AG04449 (cell line): Measurements from ENCODE around the gene MARK3.

Experiments
- CTCF ChIA-PET: fragments of 350-600 bp; formaldehyde crosslinking; extraction: SDS; loops from one replicate; lab custom pipeline; 2021; ENCODE audit warnings: antibody characterized with exemption; lab: Yijun Ruan, JAX
- POLR2A ChIA-PET: fragments of 400-600, 350-600 bp; formaldehyde crosslinking; extraction: SDS; loops from one replicate; lab custom pipeline; 2020; ENCODE audit warnings: antibody characterized with exemption, inconsistent platforms; lab: Yijun Ruan, JAX
- DNase-seq: peaks from one replicate; pipeline ENCODE4 v3.0.0-alpha.2; 2010; ENCODE audit warnings: low read depth, low spot score
- H3K4me3 ChIP-seq: 2 replicates; pipeline ENCODE4 v1.5.1; 2011; ENCODE audit warnings: low read depth, mild to moderate bottlenecking, control low read depth, low read length
- TF ChIP-seq, protein P1 (sequence below): IDR thresholded peaks from one replicate; pipeline ENCODE4 v1.5.1; 2011; ENCODE audit warnings: mild to moderate bottlenecking, moderate library complexity, low read length, control low read depth, inconsistent platforms; ENCODE audit not compliant: insufficient read depth; ENCODE audit errors: missing control alignments

The MARK3 gene

DNA sequence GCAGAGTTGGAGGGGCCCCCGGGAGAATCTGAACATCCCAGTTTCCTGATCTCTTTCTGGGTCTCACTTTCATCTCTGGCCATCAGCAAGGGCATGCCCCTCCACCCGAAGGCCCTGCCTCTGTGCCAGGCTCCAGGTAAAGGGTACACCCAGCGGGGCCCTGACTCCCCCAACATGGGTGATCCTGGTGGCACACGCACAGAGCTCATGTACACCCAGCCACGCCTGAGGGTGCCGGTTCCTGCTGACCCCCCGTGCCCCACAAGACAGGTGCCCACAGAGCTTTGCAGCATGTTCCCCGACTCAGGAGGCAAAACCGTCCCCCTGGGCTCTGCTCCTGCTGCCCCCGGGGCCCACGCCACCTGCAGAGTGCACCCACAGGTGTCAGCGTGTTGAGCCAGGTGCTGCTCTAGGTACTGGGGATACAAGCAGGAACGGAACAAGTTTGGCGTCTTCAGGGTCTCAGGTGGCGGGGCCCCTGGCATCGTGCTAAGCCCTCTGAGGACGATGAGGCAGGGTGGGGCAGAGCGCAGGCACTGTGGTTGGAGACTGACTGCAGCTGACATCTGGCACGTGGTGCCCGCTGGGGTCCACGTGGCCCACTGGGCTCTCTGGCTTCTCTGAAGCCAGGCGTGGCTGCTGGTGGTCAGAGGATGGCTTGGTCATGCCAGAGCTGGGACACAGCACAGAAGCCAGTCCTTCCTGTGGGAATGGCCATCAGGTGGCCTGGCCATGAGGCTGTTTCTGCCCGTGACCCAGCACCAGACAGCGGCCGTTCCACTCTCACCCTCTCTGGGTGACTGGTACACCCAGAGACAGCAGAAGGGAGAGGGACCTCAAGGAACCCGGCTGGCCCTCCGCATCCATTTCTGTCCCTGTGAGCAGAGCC lies 163.5 kb downstream of the MARK3 start:
- TF ChIP-seq, protein P1, sequence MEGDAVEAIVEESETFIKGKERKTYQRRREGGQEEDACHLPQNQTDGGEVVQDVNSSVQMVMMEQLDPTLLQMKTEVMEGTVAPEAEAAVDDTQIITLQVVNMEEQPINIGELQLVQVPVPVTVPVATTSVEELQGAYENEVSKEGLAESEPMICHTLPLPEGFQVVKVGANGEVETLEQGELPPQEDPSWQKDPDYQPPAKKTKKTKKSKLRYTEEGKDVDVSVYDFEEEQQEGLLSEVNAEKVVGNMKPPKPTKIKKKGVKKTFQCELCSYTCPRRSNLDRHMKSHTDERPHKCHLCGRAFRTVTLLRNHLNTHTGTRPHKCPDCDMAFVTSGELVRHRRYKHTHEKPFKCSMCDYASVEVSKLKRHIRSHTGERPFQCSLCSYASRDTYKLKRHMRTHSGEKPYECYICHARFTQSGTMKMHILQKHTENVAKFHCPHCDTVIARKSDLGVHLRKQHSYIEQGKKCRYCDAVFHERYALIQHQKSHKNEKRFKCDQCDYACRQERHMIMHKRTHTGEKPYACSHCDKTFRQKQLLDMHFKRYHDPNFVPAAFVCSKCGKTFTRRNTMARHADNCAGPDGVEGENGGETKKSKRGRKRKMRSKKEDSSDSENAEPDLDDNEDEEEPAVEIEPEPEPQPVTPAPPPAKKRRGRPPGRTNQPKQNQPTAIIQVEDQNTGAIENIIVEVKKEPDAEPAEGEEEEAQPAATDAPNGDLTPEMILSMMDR: no peak
- ChIA-PET CTCF (interaction anchor here (1.1 to 20.9 kb wide), 6 partner anchors 6 to 158 kb away, joined by 3 to 368 read pairs (median 84); partner anchors contain the start of genes BAG5, CKB, COA8 and TRMT61A), POLR2A (no interaction called here)
- DNase-seq: no peak
- no peak overlapping the region for H3K4me3 ChIP-seq

DNA sequence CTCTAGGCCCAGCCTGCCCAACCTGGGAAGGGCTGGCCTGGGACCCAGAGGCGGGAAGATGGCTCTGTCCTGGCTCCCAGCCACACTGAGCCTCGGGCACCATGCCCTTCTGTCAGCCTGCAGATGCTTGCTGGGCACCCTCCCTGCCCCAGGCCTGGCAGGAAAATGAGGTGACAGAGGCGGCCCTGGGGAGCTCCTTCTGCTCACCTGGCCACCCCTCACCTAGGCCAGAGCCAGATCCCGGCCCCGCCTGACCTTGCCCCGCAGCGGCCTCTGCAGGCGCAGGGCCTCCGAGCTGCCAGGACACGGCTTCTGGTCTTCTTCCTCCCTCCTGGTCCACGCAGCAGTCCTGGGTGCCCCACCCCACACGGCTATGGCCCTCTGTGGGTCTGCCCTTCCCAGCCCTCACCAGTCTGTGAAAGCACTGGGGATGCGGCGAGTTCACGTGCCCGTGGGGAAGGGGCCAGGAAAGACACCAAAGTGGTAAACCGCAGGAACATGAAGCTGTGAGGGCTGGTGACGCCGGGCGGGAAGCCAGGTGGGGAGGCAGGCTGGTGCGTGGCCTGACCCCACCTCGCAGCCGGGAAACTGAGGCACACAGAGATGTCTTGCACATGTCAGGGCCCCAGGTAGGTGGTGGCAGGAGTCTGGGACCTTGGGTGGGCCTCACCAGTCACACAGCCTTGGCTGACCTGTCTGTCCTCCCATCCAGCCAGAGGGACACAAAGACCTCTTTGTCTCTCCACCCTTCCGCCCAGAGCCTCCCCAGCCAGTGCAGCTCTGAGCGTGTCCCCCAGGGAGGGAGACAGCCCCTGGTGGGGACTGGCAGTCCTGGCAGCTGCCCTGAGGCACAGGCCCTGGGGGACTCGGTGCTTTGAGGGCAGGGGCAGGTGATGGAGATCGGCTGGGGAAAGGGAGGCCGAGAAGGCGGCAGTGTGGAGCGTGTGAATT lies 164.4 kb downstream of the MARK3 start:
- H3K4me3 ChIP-seq: no peak overlapping the region
- TF ChIP-seq, protein P1: no peak
- ChIA-PET CTCF (interaction anchor here (5.6 to 20.9 kb wide), 5 partner anchors 7 to 46 kb away, joined by 39 to 368 read pairs (median 89); partner anchors contain the start of genes BAG5, CKB, COA8 and TRMT61A), POLR2A (no interaction called here)
- no peak for DNase-seq

DNA sequence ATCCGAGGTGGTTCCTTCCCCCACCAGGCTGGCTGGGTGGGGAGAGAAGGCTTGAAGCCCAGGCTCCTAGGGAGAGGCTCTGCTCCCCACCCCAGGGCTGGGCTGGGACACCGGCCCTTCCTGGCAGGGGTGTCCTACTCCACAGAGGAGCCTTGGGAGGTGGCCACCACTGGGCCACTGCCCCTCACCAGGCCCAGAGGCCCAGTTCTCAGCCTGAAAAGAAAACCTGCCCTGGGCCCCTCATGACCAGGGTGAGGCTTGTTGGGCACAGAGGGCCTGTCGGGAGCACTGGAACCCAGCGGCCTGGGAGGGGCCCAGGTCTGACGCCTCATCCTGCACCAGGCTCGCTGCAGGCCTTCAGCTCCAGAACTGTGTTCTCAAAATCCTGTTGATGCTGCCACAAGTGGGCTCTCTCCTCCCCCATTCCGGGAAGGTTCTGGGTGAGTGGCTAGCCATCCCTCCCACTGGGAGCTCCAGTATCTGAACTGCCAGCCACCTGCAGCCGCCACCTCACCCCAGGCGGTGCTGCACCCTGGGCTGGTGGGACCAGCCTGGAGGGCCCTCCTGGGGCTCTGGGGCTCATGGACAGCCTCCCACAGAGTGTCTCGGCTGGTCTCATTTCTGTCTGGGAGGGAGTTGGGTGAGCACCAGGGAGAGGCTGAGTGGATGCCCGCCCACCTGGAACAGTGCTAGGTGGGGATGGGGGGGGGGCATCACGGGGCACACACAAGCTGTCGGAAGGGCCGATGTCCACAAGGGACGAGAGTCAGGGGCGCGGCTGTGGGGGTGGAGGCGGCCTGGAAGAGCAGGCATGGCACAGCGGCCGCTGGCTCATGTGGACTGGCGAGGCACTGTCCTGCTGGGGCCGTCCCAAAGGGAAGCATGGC lies 165.5 kb downstream of the MARK3 start:
- no peak for DNase-seq
- CTCF ChIA-PET: interaction anchor here (5.6 to 20.9 kb wide), 5 partner anchors 8 to 47 kb away, joined by 39 to 368 read pairs (median 89); partner anchors contain the start of genes BAG5, CKB, COA8 and TRMT61A
- POLR2A ChIA-PET: no interaction called here
- TF ChIP-seq, protein P1: no peak
- no peak overlapping the region for H3K4me3 ChIP-seq

DNA sequence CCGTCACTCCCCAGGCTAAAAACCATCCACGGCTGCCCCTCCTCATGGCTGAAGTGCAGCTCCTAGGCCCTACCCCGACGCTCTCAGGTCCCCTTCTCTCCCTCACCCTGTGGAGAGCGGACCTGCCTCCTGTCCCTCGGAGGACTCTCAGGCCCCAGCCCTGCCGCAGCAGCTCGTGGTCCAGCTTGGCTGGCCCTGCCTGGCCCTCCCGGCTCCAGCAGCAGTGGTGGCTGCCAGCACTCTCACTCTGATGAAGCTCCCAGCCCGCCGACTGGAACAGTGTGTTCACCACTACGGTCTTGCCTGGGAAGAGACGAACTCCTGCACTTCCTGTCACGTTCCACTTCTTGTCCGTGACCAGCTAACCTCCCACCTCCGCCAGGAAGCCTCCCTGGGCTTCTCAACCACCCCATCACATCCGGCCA lies 166.1 kb downstream of the MARK3 start:
- no peak for DNase-seq
- TF ChIP-seq, protein P1: no peak
- POLR2A ChIA-PET: interaction anchor here (2.3 kb wide), 1 partner anchor 10 kb away, joined by 10 read pairs; the partner anchor contains the start of gene BAG5
- CTCF ChIA-PET: interaction anchor here (5.6 to 20.9 kb wide), 5 partner anchors 9 to 48 kb away, joined by 39 to 368 read pairs (median 89); partner anchors contain the start of genes BAG5, CKB, COA8 and TRMT61A
- H3K4me3 ChIP-seq: no peak overlapping the region
